Cerebellar nuclear complex (tissue), 1 donor: ENCODE data around the gene FIBCD1.

Source experiments
- DNase-seq, 2 experiments: peaks; one replicate each; lab custom pipeline; 2025; lab: John Stamatoyannopoulos, UW

The FIBCD1 gene

DNA sequence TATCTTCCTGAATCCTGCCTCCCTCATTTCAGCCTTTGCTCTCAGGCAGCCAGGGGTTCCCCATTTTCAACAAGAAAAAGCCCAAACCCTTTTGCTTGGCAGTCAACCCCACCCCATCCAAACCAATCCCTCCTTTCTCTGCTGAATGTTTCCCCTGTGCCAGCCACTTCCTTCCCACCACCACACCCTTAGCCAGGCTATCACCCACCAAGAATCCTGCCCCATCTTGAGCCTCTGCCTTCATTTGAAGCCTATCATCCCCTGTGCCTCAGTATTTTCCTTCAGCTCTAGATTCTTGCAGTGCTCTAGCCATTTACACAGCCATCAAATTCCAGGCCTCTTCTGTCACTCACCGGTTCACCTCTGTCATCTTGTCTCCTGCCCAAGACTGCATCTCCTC lies 15.3 kb upstream of the FIBCD1 start:
- no peak for DNase-seq

GRCh38 chr9:130952065-130952762 lies 13.2 kb upstream of the FIBCD1 start:
- no peak for DNase-seq

- DNase-seq = no peak
Measured at GRCh38 chr9:130950039-130950311, 10.9 kb upstream of the FIBCD1 start.

GRCh38 chr9:130949188-130950038 lies 10.4 kb upstream of the FIBCD1 start:
- DNase-seq = no peak

DNA sequence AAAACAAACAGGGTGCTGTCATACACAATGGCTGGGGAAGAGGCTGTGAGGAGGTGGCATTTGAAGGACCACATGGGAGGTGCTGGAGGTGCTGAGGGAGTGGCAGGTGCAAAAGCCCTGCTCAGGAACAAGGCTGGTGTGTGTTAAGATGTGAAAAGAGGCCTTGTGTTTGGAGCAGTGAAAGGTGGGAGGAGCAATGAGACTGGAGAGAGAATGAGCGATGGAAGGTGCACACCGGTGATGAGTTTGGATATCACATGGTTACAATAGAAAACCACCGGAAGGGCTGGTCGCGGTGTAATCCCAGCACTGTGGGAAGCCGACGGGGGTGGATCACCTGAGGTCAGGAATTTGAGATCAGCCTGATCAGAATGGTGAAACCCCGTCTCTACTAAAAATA lies 9.2 kb upstream of the FIBCD1 start:
- DNase-seq = no peak

DNA sequence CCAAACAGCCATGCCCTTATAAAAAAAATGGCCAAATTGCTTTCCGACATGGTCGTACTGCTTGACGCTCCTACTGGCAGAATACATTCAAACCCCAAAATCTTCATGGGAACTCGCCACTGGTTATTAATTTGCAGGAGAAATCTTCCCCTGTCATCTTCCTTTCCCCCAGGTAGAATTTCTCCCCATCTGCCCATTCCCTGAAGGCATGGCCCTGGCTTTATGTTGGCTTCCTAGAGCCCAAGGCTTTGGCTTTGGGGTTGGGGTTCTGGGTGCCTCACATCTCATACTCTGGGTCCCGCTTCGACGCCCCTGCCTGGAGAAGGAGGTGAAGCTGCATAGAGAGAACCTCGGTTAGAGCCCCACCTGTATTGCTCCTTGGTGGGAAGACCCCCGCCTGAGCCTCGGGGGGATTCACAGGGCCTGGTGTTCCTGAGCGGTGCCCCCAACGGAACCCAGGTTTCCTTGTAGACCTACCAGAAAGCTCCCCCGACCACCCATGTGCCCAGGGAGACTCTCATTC lies 8.6 kb upstream of the FIBCD1 start:
- no peak for DNase-seq

- no peak for DNase-seq
Measured at GRCh38 chr9:130946766-130947617, 7.9 kb upstream of the FIBCD1 start.

DNA sequence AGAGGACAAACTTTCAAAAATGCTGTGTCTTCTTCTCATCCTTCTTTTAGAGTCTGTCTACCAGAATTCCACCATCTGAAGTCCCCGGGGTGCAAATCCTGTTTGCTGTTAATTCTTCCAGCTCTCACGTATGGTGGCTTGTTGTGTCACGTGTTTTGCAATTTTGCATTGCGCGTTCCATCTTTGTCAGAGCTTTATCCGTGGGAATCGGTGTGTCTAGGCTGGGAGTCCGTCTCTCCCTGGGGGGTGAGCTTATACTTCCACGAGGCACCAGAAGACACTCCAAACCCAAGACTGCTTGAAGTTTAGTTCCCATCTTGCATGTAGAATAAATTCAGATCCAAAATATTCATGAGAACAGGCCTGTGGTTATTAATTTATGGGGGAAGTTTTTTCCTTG lies 6.1 kb upstream of the FIBCD1 start:
- no peak for DNase-seq

- DNase-seq = no peak
Measured at GRCh38 chr9:130944510-130945058, 5.5 kb upstream of the FIBCD1 start.

DNA sequence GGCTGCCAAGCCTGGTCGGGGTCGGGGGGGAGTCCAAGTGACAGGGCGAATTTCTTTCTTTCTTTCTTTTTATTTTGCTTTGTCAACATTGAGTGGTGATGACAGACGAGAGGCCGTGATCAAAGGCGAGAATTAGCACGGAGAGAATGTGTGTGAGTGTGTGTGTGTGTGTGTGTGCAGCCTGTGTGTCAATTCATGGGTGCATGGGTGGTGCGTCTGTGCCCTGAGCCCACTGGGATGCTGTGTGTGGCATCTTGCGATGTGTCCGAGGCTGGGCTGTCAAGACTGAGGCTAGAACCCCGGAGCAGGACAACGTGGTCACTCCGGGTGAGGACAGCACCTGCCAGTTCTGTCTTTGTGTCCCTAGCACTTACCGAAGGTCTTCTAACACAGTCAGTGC lies 4.7 kb upstream of the FIBCD1 start:
- no peak for DNase-seq

GRCh38 chr9:130943221-130943620 lies 4.2 kb upstream of the FIBCD1 start:
- no peak for DNase-seq

GRCh38 chr9:130942679-130943078 lies 3.6 kb upstream of the FIBCD1 start:
- DNase-seq = no peak

DNA sequence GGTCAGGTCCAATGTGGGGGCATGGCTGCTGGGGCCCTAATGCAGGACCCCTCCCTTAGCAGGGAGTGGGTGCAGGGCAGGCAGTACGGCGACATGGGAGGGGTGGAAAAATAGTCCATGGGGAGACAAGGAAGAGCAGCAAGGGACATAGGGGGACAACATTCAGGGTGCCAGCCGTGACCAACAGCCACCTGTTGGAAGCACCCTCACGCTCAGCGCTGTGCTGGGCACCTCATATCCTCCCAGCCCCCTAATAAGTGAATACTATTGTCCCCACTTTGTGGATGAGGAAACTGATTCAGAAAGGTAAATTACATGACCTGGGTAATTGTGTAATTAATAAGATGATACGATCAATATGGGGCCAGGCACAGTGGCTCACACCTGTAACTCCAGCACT lies 3.0 kb upstream of the FIBCD1 start:
- no peak for DNase-seq

- DNase-seq = no peak
Measured at GRCh38 chr9:130940693-130941576, 1.9 kb upstream of the FIBCD1 start.

DNA sequence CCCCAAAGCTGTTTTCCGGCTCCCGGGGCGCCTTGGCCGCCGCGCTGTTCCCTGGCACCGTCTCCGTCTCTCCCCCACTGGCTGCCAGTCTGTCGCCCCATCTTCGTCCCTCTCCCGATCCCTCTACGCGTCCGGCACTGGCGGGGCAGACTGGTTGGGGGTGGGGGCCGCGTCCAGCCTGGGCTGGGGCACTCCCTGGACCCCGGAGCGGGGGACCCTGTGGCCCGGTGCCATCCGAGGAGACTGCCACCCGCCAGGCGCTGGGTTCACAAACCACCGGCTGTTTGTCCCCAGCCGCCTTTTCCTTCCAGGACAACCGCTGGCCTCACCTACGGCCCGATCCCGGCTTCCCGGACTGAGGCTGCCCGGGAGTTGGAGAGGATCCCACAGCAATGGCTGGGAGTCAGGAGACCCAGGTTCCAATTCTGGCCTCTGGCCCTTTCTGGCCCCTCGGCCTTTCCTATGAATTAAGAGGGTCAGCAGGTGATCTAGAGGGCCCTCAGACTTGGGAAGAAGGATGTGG lies 1.0 kb upstream of the FIBCD1 start:
- no peak for DNase-seq

- no peak for DNase-seq
Measured at GRCh38 chr9:130939405-130940026, 469 bp upstream of the FIBCD1 start.

DNA sequence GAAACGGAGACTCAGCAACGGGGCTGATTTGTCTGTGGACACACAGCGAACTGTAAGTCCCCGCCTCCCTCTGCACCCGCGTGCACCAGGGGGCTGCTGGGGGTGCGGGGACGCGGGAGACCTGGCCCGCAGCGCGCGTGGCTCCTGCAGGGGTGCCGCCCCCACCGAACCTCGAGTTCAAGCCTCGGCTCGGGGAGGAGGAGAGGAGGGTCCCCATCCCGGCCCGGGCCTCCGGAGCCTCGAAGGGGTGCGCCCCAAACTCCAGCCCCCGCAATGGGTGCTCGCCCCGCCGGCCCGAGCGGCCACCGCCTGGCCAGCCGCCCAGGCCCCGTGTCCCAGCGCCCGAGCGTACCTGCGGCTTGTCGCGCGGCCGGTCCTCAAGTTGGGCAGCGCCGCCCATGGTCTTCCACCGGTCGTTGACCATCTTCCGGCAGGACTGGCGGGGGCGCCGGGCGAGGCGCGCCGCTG lies 829 bp downstream of the FIBCD1 start:
- no peak for DNase-seq

DNA sequence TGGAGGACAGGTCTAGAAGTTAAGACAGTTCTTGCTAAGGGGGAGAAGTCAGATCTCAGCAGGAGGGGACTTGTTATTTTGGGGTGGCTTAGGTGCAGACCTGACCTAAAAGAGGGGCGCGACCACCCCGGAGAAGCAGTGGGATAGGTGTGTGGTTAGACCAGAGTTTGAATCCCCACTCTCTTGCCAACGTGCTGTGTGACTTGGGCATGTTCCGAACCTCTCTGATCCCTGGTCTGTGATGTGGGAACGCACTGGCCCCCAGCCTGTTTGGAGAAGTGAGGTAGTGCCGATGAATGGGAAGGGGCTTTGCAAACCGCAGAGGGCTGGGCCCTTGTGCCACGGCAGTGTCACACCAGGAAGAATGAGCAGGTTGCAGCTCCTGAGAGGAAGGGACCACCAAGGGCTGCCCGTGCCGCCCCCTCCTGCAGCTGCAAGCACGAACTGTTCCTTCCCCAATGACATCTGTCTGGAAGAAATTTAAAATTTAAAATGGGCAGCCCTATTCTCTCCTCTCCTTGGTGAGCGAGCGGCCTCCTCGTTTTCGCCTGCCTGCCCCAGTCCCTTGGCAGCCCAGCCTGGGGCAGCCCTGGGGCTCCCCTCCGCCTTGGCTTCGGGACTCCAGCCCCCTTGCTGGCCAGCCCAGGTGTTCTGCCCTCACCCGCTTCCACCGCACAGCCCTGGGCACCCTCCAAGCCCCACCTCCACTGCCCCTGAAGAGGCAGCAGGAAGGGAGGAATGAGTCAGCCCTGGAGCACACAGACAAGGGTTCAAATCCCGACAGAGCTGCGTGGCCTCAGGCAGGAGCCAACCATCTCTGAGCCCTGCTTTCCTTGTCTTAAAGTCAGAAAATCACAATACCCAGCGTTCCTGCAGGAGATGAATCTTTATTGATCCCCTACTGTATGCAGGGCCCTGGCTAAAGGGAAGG lies 1.6 kb downstream of the FIBCD1 start:
- no peak for DNase-seq
